Head of caudate nucleus (tissue), 42 donors: ENCODE data around the gene COL23A1.

Source experiments
- DNase-seq, 42 donors: peaks; one replicate each; pipeline versions ENCODE4 v3.0.0 to v3.0.0-alpha.2; 2020 to 2021; ENCODE audit warnings: mixed read lengths in 7 of 42
- intact Hi-C: fragments of 100-400 bp; cut with DNase I; formaldehyde crosslinking; loops from one replicate; pipeline ENCODE4 v1.15.0; 2022

Gene COL23A1

GRCh38 chr5:178520851-178521250 lies 69.3 kb downstream of the COL23A1 start:
- intact Hi-C loops = no loop called here
- DNase-seq = no peak

DNA sequence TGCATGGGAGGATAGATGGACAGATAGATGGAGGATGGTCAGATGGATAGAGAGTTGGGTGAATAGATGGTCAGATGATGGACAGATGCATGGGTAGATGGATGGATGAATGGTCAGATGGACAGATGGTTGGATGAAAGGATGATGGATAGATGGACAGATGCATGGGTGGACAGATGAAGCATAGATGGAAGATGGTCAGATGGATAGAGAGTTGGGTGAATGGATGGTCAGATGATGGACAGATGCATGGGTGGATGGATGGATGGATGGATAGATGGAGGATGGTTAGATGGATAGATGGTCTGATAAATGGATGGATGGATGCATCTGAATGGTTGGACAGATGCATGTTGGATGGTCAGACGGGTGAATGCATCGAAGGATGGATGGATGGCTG lies 70.4 kb downstream of the COL23A1 start:
- peak in 1 of 42 donors; percentile 1 for DNase-seq
- intact Hi-C loops = no loop called here

GRCh38 chr5:178519155-178519554 lies 71.0 kb downstream of the COL23A1 start:
- intact Hi-C loops = no loop called here
- peak in 1 of 42 donors; percentile 15 for DNase-seq

GRCh38 chr5:178516504-178517235 lies 73.5 kb downstream of the COL23A1 start:
- DNase-seq = peak in 1 of 42 donors; percentile 15
- intact Hi-C loops = no loop called here

DNA sequence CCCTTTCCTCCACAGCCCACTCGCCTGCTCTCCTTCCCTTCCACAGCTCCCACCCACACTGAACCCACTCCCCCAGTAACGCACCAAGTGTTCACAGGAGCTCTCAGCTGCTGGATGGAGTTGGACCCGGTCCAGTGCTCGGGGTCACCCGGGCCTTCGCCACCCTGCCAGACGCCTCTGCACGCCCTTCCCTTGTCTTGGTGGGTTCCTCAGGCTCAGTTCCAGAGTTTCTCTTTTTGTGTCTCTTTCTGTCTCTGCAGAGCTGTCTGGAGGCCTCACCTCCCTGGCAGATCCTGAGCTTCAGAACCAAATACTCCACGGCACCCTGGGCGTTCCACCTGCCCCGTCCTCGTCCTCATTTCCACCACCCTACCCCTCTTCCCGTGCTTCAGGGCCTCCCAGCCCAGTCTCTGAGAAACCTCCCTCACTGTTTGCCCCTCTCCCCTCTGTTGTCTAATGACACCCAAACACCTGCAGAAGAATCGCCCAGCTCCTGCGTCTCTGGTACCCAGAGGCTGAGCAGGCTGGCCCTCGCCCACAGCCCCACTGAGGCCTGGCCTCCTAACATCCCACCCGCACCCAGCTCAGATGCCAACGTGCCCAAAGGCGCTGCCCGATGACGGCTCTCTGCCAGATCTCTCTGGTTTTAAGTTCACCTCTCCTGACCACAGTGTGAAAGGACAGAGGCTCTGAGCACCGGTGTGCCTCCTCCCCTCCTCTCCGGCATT lies 74.3 kb downstream of the COL23A1 start:
- intact Hi-C loops = no loop called here
- peak in 1 of 42 donors; percentile 8 for DNase-seq

DNA sequence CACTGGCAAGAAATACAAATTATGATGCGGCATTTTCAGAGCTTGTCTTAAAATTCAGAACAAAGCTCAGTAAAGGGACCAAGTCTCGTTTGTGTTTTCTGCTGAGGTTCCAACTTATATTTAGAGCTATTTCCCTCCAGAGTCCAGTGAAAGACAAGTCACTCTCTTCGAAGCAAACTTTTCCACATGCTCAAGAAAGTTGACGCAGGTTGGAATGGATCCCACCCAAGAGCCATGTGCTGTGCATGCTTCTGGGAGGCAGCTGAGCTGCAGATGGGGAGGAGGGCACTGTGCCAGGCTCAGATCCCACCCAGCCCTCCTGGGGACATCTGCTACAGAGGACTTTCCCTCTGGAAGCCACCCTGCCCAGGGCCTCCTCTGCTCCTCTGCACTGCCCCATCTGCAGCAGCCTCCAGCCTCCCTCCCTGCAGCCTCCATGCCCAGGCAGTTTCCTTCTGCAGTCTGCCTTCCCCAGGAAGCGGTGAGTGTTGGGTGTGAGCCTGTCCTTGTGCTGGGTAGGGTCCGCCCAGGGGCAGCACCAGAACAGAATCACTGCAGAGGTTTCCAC lies 75.3 kb downstream of the COL23A1 start:
- intact Hi-C loops = no loop called here
- peak in 1 of 42 donors; percentile 29 for DNase-seq

GRCh38 chr5:178511172-178511571 lies 79.0 kb downstream of the COL23A1 start:
- DNase-seq = no peak
- intact Hi-C loops = no loop called here

- no peak for DNase-seq
- intact Hi-C loops = no loop called here
Measured at GRCh38 chr5:178509491-178510057, 80.6 kb downstream of the COL23A1 start.

DNA sequence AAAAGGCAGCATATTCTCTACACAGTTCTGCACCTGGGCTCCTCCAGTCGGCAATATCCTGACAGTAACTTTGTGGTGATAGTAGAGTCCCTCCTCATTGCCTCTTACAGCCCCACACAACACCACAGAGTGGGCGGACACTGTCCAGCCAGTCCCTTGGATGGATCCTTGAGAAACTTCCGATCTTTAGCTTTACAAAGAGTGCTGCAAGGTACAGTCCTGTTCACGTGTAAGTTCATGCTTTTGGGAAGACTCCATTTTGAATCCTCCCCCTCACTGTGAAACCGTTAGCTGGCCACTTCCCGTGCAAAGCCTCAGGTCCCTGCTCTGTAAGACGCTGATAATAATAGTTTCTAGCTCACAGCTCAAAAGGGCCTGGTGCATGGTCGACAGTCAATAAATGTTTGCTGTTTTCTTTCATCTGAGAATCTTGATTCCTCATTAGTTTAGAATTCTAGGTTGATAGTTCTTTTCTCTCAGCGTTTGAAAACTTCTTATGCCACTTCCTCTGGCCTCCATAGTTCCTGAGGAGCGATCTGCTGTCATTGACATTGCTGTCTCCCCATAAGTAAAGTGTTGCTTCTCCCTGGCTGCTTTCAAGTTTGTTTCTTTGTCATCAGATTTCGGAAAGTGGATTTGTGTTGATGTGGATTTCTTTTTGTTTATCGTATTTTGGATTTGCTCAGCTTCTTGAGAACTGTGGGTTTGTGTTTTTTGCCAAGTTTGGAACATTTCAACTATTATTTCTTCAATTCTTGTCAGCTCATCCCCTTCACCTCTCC lies 82.9 kb downstream of the COL23A1 start:
- intact Hi-C loops = no loop called here
- DNase-seq = no peak

DNA sequence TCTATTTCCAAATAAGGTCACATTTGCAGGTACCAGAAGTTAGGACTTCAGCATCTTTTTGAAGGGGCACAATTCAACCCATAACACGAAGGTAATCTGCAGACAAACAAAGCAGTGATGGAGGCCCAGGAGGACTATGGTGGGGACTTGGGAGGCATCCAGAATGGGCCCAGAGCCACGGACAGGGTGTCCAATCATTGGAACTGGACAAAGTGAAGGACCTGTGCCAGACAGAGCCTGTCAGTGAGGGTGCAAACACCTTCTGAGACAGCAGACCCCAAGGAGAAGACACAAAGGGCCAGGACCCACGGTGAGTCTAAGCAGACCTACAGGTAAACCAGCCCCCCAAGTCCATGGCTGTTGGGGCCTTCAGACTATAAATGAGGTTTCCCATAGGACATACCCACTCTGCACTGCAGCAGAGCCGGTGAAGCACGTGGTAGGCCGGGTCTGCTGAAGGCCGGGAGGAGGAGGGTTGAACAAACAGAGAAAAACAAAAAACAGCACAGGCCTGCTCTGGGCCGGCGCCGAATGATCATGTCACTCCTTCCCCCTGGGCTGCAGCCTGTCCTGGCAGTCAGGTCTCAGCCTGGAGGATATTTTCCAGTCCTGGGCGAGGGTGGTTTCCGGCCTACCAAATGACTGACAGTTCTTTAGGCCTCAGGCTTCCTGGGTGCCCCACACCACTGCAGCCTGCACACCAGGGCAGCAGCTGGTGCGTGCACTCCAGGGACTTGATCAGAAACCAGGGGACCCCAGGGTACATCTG lies 84.4 kb downstream of the COL23A1 start:
- intact Hi-C loops = no loop called here
- DNase-seq = no peak

DNA sequence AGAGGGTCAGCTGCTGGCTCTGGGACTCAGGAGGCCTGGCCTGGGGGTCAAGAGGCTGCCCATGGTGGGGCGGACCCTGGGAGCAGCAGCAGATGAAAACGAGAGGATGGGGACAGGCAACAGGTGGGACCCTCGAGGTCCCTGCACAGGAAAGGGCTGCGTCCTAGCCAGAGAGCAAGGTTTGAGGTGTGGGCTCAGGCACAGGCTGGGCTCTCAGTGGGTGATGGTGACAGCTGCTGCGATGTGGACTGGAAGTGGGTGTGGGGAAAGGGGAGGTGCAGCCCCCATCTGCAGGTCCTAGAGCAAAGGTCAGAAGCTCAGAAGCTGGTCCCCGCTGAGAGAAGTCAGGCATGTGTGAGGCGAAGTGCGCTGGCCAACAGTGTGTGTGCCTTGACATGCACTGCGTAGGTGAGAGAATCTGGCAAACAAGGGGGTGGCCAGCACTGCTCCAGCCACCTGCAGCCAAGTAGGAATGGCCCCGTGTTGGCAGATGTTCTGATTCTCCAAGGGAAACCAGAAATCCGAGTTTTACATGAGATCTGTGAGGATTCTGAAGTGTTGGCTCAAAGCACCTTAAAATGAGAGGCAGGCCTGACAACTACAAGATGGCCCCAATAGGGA lies 85.7 kb downstream of the COL23A1 start:
- intact Hi-C loops = no loop called here
- peak in 1 of 42 donors; percentile 27 for DNase-seq

DNA sequence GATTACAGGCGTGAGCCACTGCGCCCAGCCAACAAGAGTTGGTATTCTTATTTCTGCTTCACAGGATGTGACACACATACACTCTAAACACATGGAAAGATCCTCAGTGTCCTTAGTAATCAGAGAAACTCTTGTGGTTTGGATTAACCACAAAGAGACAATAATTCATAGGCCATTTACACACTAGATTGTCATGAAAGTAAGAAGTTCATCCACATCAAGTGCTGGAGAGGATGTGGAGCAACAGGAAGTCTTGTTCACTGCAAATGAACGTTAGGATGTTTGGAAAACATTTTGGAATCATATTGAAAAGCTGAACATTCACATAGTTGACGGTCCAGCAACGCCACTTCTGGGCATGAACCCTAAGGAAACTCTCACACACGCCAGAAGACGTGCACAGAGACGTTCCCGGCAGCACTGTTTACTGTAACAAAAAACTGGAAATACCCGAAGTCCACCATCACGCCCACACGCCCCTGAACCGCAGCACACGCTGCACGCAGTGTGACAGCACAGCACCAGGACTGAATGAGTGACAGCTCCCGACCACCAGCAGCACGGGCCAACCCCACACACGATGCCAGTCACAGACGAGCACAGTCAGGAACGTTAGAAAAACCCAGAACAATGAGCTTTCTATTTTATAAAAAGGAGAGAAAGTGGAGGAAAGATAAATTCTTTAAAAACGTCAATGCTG lies 87.6 kb downstream of the COL23A1 start:
- no peak for DNase-seq
- intact Hi-C loops = no loop called here

GRCh38 chr5:178499352-178499751 lies 90.8 kb downstream of the COL23A1 start:
- intact Hi-C loops = no loop called here
- DNase-seq = peak in 1 of 42 donors; percentile 3

DNA sequence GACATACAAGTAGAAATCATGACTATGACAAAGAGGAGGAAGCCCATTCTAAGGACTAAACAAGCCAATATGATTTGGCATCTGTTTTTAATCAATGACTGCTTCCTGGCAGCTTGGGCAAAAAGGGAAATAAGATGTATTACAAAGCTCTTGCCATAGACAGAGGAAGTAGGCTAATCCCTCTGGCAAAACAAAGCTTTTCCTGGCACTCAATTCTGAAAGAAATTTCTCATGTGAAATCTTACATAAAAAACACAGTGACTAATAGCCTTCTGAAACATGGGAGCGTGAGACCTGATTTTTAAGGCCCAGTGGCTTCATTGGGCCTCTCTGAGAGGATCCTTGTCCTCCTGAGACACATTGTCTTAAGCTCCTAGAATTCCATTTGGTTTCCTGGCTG lies 93.6 kb downstream of the COL23A1 start:
- intact Hi-C loops = no loop called here
- DNase-seq = no peak

DNA sequence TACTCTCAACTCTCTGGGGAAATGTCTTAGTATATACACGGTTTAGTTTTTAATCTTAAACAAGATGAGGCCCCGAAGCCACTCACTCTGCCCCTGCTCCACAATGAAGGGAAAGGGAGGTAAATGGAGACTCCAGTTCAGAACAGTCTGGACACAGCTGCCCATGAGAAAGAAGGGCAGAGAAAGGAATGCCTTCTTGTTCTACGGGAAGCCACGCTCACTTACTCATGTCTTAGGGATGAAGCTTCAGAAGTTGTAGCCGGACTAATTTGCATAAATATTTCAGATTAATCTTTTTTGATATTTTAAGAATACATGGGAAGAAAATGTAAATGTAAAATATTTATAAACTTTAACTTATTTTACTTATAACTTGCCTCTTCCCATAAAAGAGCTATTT lies 94.0 kb downstream of the COL23A1 start:
- no peak for DNase-seq
- intact Hi-C loops = no loop called here

- DNase-seq = no peak
- intact Hi-C loops = no loop called here
Measured at GRCh38 chr5:178495706-178496105, 94.5 kb downstream of the COL23A1 start.

DNA sequence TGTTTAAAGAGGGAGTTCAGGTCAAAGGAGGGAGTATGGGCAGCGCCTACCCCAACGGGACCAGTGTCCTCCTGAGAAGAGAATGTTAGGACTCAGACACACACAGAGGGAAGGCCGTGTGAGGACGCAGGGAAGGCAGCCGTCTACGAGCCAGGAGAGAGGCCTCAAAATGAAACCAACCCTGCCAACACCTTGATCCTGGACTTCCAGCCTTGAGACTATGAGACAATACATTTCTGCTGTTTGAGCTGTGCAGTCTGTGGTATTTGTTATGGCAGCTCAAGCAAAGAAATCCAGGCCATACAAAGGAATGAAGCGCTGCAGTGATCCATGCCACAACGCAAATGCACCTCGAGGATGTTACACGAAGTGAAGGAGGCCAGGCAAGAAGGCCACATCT lies 97.9 kb downstream of the COL23A1 start:
- intact Hi-C loops = no loop called here
- DNase-seq = no peak
